Thyroid gland (tissue), 4 donors: ENCODE measurements around the gene STRADA.

Source experiments
- CTCF ChIP-seq, 6 experiments: fragments of 200-600 bp in 3 of 6; fragments of 450-650 bp in 3 of 6; sonication (generic) in 3 of 6; IDR thresholded peaks; one replicate each; pipeline ENCODE4 v1.5.1; 2016 to 2019; ENCODE audit warnings: antibody characterized with exemption in 6 of 6, mild to moderate bottlenecking in 2 of 6, inconsistent platforms in 1 of 6, moderate library complexity in 1 of 6
- POLR2A ChIP-seq, 2 donors: fragments of 450-650 bp; IDR thresholded peaks; one replicate each; pipeline ENCODE4 v1.6.1; 2017; ENCODE audit warnings: antibody characterized with exemption in 2 of 2, mild to moderate bottlenecking in 2 of 2, moderate library complexity in 1 of 2

- TF ChIP-seq CTCF (IDR thresholded peaks at IDR 0.05) (no peak), POLR2A (IDR thresholded peaks at IDR 0.05) (no peak)
These were observed 48.0 kb downstream of the STRADA start for GRCh38 chr17:63693411-63694113.
